HUES6 (cell line): Measurements from ENCODE around the gene AKNAD1.

Experiments
- H3K27ac ChIP-seq: 2 replicates; pipeline ENCODE4 v1.7.0; 2013; ENCODE audit warnings: low read depth, mild to moderate bottlenecking, low read length, inconsistent platforms
- H3K27me3 ChIP-seq: 2 replicates; pipeline ENCODE4 v1.6.1; 2013; ENCODE audit warnings: low read length; ENCODE audit not compliant: control insufficient read depth, insufficient read depth
- H3K36me3 ChIP-seq: 2 replicates; pipeline ENCODE4 v1.6.1; 2013; ENCODE audit warnings: low read length; ENCODE audit not compliant: control insufficient read depth, insufficient read depth
- H3K4me1 ChIP-seq: 2 replicates; pipeline ENCODE4 v1.6.1; 2013; ENCODE audit warnings: low read length; ENCODE audit not compliant: control insufficient read depth, insufficient read depth
- H3K4me3 ChIP-seq: 2 replicates; pipeline ENCODE4 v1.5.1; 2013; ENCODE audit warnings: low read depth, low read length
- H3K9ac ChIP-seq: one replicate; pipeline ENCODE4 v1.6.1; 2013; ENCODE audit warnings: mild to moderate bottlenecking, low read length
- H3K9me3 ChIP-seq: 2 replicates; pipeline ENCODE4 v1.6.1; 2013; ENCODE audit warnings: low read depth, low read length; ENCODE audit not compliant: control insufficient read depth, insufficient read depth

Gene AKNAD1

GRCh38 chr1:108884968-108885367 is 28.1 kb upstream of the AKNAD1 start:
- Histone ChIP-seq H3K4me3 (no peak overlapping the region), H3K9me3 (no peaks in the 10 kb centered on the region), H3K27ac (no peak overlapping the region), H3K9ac (no peak overlapping the region), H3K36me3 (no peaks in the 10 kb centered on the region), H3K27me3 (no peaks in the 10 kb centered on the region), H3K4me1 (0 out of 2 replicates have a peak, but pooled peaks cover 3% of the 10 kb centered on the region)

DNA sequence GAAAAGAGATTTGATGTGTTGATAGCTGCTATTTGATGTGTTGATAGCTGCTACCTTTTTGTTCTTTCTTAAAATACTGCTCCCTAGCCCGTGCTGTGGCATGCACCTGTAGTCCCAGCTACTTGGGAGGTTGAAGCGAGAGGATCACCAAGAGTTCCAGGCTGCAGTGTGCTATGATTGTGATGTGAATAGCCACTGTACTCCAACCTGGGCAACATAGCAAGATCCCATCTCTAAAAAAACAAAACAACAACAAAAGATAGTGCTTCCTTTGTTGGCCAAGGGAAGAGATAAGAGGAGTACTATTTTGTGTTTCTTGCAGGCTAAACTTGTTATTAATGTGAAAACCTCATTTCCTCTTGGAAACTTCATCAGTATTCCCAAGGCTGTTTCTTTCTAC is 25.9 kb upstream of the AKNAD1 start:
- peaks cover 4% of the 10 kb centered on the region for H3K27me3 ChIP-seq
- no peak overlapping the region for H3K27ac ChIP-seq
- no peak overlapping the region for H3K4me3 ChIP-seq
- peaks cover 5% of the 10 kb centered on the region; the same call in 1 of the 2 replicates for H3K4me1 ChIP-seq
- H3K36me3 ChIP-seq, result no peaks in the 10 kb centered on the region
- H3K9me3 ChIP-seq, result no peaks in the 10 kb centered on the region
- no peak overlapping the region for H3K9ac ChIP-seq

DNA sequence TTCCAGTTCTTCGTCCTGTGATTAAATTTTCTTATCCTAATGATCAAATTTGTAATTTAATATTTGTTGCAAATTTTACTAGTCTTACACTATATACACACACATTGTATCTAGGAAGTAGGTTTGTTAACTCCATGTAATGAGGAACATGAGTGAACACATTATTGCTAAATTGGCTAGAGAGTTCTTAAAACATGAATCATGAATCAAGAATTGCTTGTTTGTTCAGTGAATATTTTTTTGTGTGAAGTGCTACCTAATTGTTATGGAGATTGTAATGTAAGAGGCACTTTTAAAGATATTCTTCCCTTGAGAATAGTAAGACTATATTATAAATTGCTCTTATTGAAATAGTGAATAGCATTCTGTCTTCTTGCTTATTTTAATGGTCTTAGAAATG is 24.5 kb upstream of the AKNAD1 start:
- no peak overlapping the region for H3K9ac ChIP-seq
- H3K36me3 ChIP-seq, result no peaks in the 10 kb centered on the region
- no peaks in the 10 kb centered on the region for H3K9me3 ChIP-seq
- H3K4me3 ChIP-seq, result no peak overlapping the region
- H3K4me1 ChIP-seq, result peaks cover 5% of the 10 kb centered on the region; the same call in 1 of the 2 replicates
- H3K27ac ChIP-seq, result no peak overlapping the region
- H3K27me3 ChIP-seq, result peaks cover 12% of the 10 kb centered on the region

DNA sequence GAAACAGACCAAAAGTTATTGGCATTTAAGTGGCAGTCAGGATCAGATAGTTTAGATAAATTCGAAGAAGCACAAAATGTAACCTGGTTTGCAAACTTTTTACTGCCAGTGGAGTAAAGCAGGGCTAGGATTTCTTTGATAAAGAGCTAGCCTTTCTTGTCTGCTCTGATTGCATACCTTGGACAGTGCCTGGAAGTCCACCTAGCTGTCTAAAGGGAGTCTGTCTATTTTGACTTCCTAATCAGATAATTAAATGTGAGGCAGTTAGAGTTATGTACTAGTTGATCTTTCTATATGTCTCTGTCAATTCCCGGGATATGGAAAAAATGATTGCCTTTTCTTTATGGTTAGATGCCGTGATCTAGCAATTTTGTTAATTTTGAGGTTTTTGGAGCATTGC is 24.0 kb upstream of the AKNAD1 start:
- H3K27ac ChIP-seq, result no peak overlapping the region
- peaks cover 5% of the 10 kb centered on the region; the same call in 1 of the 2 replicates for H3K4me1 ChIP-seq
- H3K36me3 ChIP-seq, result no peaks in the 10 kb centered on the region
- no peak overlapping the region for H3K9ac ChIP-seq
- H3K27me3 ChIP-seq, result peaks cover 12% of the 10 kb centered on the region
- no peak overlapping the region for H3K4me3 ChIP-seq
- no peaks in the 10 kb centered on the region for H3K9me3 ChIP-seq

GRCh38 chr1:108878678-108879077 is 21.8 kb upstream of the AKNAD1 start:
- Histone ChIP-seq H3K4me3 (no peak overlapping the region), H3K4me1 (peaks cover 5% of the 10 kb centered on the region; the same call in 1 of the 2 replicates), H3K27me3 (peaks cover 12% of the 10 kb centered on the region), H3K27ac (no peak overlapping the region), H3K9ac (no peak overlapping the region), H3K9me3 (no peaks in the 10 kb centered on the region), H3K36me3 (no peaks in the 10 kb centered on the region)

DNA sequence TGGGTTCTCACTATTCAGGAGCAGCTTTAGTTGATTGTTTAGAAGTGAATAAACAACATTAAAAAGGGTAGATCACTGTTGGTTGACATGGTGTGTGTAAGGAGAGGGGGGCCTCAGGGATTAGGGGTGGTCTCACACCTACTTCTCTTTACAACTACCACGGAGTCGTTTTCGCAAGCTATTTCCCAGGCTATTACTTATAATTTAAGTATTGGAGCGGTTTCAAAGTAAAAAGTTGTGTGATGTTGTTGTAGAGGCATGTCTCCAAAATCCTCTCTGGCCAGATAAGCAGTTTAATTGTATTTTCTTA is 21.2 kb upstream of the AKNAD1 start:
- Histone ChIP-seq H3K27me3 (peaks cover 12% of the 10 kb centered on the region), H3K4me1 (peaks cover 5% of the 10 kb centered on the region; the same call in 1 of the 2 replicates), H3K9me3 (no peaks in the 10 kb centered on the region), H3K9ac (no peak overlapping the region), H3K27ac (no peak overlapping the region), H3K4me3 (peak overlapping the region; percentile 84), H3K36me3 (no peaks in the 10 kb centered on the region)

DNA sequence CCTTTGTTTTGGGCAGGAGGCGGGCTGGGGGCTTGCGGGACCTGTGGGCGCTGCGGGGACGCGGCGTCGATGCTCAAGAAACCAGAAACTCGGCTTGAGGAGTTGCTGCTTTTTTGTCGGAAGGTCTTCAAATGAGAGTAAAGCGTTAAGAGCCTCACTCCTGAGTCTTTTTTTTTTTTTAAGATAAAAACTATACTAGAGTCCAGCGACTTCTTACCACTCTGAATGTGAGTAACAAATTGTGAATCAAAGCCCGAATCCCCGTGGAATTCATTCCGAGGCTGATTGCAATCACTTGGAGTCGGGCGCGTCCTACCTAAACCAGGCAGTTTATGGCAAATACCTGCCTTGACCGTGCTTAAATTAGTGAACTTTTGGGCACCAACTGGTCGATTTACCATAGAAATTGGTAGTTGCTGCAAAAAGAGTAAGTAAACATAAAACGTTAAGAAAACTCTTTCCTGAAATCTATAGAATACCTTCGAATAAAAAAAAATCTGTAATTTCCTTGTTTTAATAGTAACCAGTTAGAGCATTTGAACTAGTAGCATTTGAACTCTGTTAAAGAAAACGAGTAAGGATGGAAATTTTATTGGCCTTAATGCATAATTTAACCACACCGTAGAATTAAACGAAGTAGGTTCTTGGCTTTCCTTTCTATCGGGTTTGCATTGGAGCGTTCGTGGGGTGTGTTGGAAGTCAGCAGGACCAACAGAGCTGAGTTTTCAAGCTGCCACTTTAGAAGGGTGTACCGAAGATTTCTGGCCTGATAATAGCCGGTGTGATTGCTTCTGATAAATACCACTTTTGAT is 20.7 kb upstream of the AKNAD1 start:
- no peaks in the 10 kb centered on the region for H3K9me3 ChIP-seq
- peaks cover 12% of the 10 kb centered on the region for H3K27me3 ChIP-seq
- H3K9ac ChIP-seq, result peak overlapping the region; percentile 51
- no peak overlapping the region for H3K27ac ChIP-seq
- H3K36me3 ChIP-seq, result no peaks in the 10 kb centered on the region
- H3K4me1 ChIP-seq, result peaks cover 5% of the 10 kb centered on the region; the same call in 1 of the 2 replicates
- H3K4me3 ChIP-seq, result peak overlapping the region; percentile 84

DNA sequence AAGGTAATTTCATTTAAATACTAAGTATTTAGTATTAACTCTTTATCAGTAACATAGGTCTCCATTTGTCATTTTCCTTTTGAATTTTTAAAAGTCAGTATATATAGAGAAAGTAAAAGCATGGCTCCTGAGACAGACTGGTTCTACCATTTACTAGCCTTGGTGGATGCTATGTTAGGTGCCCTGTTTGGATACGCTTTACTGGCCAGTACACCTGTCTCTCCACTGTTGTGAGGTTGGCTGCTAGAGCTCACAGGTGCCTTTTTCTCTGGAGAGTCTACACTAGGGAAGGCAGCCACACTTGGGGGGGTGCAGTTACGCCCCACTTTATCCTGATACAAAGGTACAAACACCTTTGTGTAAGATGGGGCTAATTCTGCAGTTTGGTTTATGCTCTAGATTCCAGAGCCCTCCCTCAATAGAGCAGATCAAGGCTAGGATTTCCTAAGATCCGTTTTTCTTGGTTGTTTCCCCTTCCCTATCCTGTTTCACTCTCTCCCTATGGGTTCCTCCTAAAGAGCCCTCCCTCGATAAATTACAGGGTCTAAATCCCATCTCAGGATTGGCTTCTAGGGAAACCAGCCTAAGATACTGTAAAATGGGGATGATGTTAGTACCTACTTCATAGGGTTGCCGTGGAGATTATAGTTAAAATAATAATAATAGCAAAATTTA is 14.3 kb upstream of the AKNAD1 start:
- H3K4me1 ChIP-seq, result peaks cover 12% of the 10 kb centered on the region; the same call in 1 of the 2 replicates
- H3K9ac ChIP-seq, result no peak overlapping the region
- no peak overlapping the region for H3K4me3 ChIP-seq
- H3K27ac ChIP-seq, result no peak overlapping the region
- H3K36me3 ChIP-seq, result no peaks in the 10 kb centered on the region
- no peaks in the 10 kb centered on the region for H3K9me3 ChIP-seq
- no peaks in the 10 kb centered on the region for H3K27me3 ChIP-seq

DNA sequence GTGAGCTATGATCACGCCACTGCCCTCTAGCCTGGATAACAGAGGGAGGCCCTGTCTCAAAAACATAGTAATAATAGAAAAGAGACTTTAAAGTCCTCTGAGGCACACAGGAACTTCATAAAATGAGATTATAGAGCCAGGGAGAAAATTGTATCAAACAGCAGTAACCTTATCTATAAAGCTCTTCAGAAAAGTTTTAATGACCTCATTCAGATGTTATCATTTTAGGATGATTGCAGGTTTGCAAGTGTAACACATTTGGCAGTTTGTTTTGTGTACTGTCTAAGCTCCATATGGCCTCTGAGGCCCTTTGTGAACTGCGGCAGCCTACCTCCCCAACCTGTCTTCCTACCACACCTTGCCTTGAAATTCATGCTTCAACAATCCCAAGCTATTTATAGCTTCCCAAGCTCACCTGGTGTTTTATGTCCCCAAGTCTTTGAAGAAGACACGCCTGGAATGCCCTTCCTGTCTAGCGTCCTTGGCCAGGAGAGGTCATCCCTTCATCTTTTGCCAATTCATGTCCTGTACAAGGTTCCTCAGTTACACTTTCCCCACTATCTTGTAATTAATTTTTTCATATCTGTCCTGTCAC is 8.5 kb upstream of the AKNAD1 start:
- Histone ChIP-seq H3K27me3 (no peaks in the 10 kb centered on the region), H3K9ac (no peak overlapping the region), H3K27ac (no peak overlapping the region), H3K9me3 (no peaks in the 10 kb centered on the region), H3K36me3 (no peaks in the 10 kb centered on the region), H3K4me1 (peaks cover 2% of the 10 kb centered on the region; the same call in 1 of the 2 replicates), H3K4me3 (no peak overlapping the region)

GRCh38 chr1:108863984-108864383 is 7.1 kb upstream of the AKNAD1 start:
- H3K27ac ChIP-seq, result no peak overlapping the region
- H3K9me3 ChIP-seq, result no peaks in the 10 kb centered on the region
- H3K4me1 ChIP-seq, result no peaks in the 10 kb centered on the region

More at GRCh38 chr1:108863984-108864383, 7.1 kb upstream of the AKNAD1 start:
- H3K9ac ChIP-seq, result no peak overlapping the region
- no peaks in the 10 kb centered on the region for H3K36me3 ChIP-seq
- H3K27me3 ChIP-seq, result no peaks in the 10 kb centered on the region
- no peak overlapping the region for H3K4me3 ChIP-seq
